ENCODE measurements around the gene CNTFR. TPM values are rescaled to one million over a fixed set of nuclear protein-coding genes. Genes with fewer than 3 reads are reported as not detected.

CNTFR gene
- total RNA-seq, 1 donor: not detected

GRCh38 chr9:34555002-34555348, 34.5 kb downstream of the CNTFR start:
- H3K4me3 ChIP-seq (ENCODE audit: low read depth, low read length): no peak overlapping the region
- DNase-seq (ENCODE audit: low read depth): no peak
- no peak for TF ChIP-seq CTCF (IDR thresholded peaks at IDR 0.05; ENCODE audit: insufficient read depth, low read depth, low read length)

- TF ChIP-seq CTCF (IDR thresholded peaks at IDR 0.05; ENCODE audit: insufficient read depth, low read depth, low read length): no peak
- no peak overlapping the region for H3K4me3 ChIP-seq (ENCODE audit: low read depth, low read length)
- DNase-seq (ENCODE audit: low read depth): no peak
Observed at GRCh38 chr9:34554211-34555001, 35.1 kb downstream of the CNTFR start.

GRCh38 chr9:34553511-34554021, 36.0 kb downstream of the CNTFR start:
- peak; percentile 12 for DNase-seq (ENCODE audit: low read depth)
- H3K4me3 ChIP-seq (ENCODE audit: low read depth, low read length): no peak overlapping the region
- no peak for TF ChIP-seq CTCF (IDR thresholded peaks at IDR 0.05; ENCODE audit: insufficient read depth, low read depth, low read length)

GRCh38 chr9:34552986-34553385, 36.5 kb downstream of the CNTFR start:
- TF ChIP-seq CTCF (IDR thresholded peaks at IDR 0.05; ENCODE audit: insufficient read depth, low read depth, low read length): no peak
- no peak overlapping the region for H3K4me3 ChIP-seq (ENCODE audit: low read depth, low read length)
- DNase-seq (ENCODE audit: low read depth): no peak

- no peak for TF ChIP-seq CTCF (IDR thresholded peaks at IDR 0.05; ENCODE audit: insufficient read depth, low read depth, low read length)
- DNase-seq (ENCODE audit: low read depth): no peak
- no peak overlapping the region for H3K4me3 ChIP-seq (ENCODE audit: low read depth, low read length)
Observed at GRCh38 chr9:34552606-34552981, 36.9 kb downstream of the CNTFR start.

GRCh38 chr9:34551751-34552605, 37.5 kb downstream of the CNTFR start:
- TF ChIP-seq CTCF (IDR thresholded peaks at IDR 0.05; ENCODE audit: insufficient read depth, low read depth, low read length): no peak
- no peak for DNase-seq (ENCODE audit: low read depth)
- H3K4me3 ChIP-seq (ENCODE audit: low read depth, low read length): no peak overlapping the region

All from fibroblast of villous mesenchyme (primary cell).